Colonic mucosa (tissue), 4 donors: ENCODE data around the gene STXBP6. TPM values are rescaled to one million over a fixed set of nuclear protein-coding genes. Genes with fewer than 3 reads are reported as not detected.

ENCODE experiments used
- DNase-seq: peaks from one replicate; pipeline ENCODE4 v3.0.0-alpha.2; 2020
- H3K27ac ChIP-seq: fragments of 200-600 bp; one replicate; pipeline ENCODE4 v1.8.0; 2021
- H3K27me3 ChIP-seq: fragments of 200-600 bp; one replicate; pipeline ENCODE4 v1.8.0; 2021
- H3K36me3 ChIP-seq: fragments of 200-600 bp; one replicate; pipeline ENCODE4 v1.8.0; 2021
- H3K4me1 ChIP-seq: fragments of 200-600 bp; one replicate; pipeline ENCODE4 v1.8.0; 2021; ENCODE audit warnings: mild to moderate bottlenecking
- H3K4me3 ChIP-seq: fragments of 200-600 bp; one replicate; pipeline ENCODE4 v1.8.0; 2021
- H3K9ac ChIP-seq, 2 donors: one replicate each; pipeline ENCODE4 v1.7.0; 2013; ENCODE audit warnings: control low read depth in 2 of 2, low read depth in 2 of 2, low read length in 2 of 2
- H3K9me3 ChIP-seq: fragments of 200-600 bp; one replicate; pipeline ENCODE4 v1.8.0; 2021
- CTCF ChIP-seq: fragments of 200-600 bp; IDR thresholded peaks from one replicate; pipeline ENCODE4 v1.8.0; 2022; ENCODE audit warnings: antibody characterized with exemption, mild to moderate bottlenecking
- intact Hi-C: fragments of 100-400 bp; cut with DNase I; formaldehyde crosslinking; loops from one replicate; pipeline ENCODE4 v1.14.1; 2022
- total RNA-seq, 2 donors: library from RNA; stranded (reverse); fragmentation: NEBNext Ultra II Directional in 1 of 2; extraction: Animal tissue kit (Norgen Biotek cat#: 25700) in 1 of 2; gene quantifications; one replicate each; pipeline ENCODE4 v1.2.1, GENCODE V29; 2021
- donor health status: healthy.
- donor health status: DM: no; HTN: no; CAD: no.
- donor health status: DM: no; HTN: no; CAD: no.

The STXBP6 gene
- total RNA-seq, 2 donors from 2014 or later = 23.7 to 26.1 TPM

GRCh38 chr14:24834956-24835355 lies 215.0 kb downstream of the STXBP6 start:
- H3K9ac ChIP-seq = no peak overlapping the region
- no peaks in the 10 kb centered on the region for H3K36me3 ChIP-seq

GRCh38 chr14:24833385-24833784 lies 216.6 kb downstream of the STXBP6 start:
- DNase-seq = no peak
- H3K9ac ChIP-seq = no peak overlapping the region
- H3K27me3 ChIP-seq = no peaks in the 10 kb centered on the region
- TF ChIP-seq CTCF = no peak
- H3K36me3 ChIP-seq = no peaks in the 10 kb centered on the region
- H3K27ac ChIP-seq = no peak overlapping the region
- intact Hi-C loops = no loop called here
- no peaks in the 10 kb centered on the region for H3K9me3 ChIP-seq
- H3K4me3 ChIP-seq = no peak overlapping the region
- peaks cover 1% of the 10 kb centered on the region for H3K4me1 ChIP-seq

More at GRCh38 chr14:24834956-24835355, 215.0 kb downstream of the STXBP6 start:
- H3K4me3 ChIP-seq = no peak overlapping the region
- no peak for TF ChIP-seq CTCF
- no peak for DNase-seq
- no peaks in the 10 kb centered on the region for H3K27me3 ChIP-seq
- no peaks in the 10 kb centered on the region for H3K9me3 ChIP-seq
- peaks cover 4% of the 10 kb centered on the region for H3K4me1 ChIP-seq
- intact Hi-C loops = no loop called here
- H3K27ac ChIP-seq = no peak overlapping the region

- no peak for TF ChIP-seq CTCF
- intact Hi-C loops = no loop called here
- no peaks in the 10 kb centered on the region for H3K9me3 ChIP-seq
- no peak overlapping the region for H3K9ac ChIP-seq
- no peaks in the 10 kb centered on the region for H3K4me1 ChIP-seq
- no peak overlapping the region for H3K27ac ChIP-seq
- no peak overlapping the region for H3K4me3 ChIP-seq
- DNase-seq = no peak
- H3K36me3 ChIP-seq = no peaks in the 10 kb centered on the region
- no peaks in the 10 kb centered on the region for H3K27me3 ChIP-seq
Measured at GRCh38 chr14:24831677-24832076, 218.3 kb downstream of the STXBP6 start.

- DNase-seq = no peak
- Histone ChIP-seq H3K27ac (no peak overlapping the region), H3K9me3 (no peaks in the 10 kb centered on the region), H3K4me1 (no peaks in the 10 kb centered on the region), H3K9ac (no peak overlapping the region), H3K4me3 (no peak overlapping the region), H3K36me3 (no peaks in the 10 kb centered on the region), H3K27me3 (no peaks in the 10 kb centered on the region)
- intact Hi-C loops = no loop called here
- no peak for TF ChIP-seq CTCF
Measured at GRCh38 chr14:24829862-24830261, 220.1 kb downstream of the STXBP6 start.

GRCh38 chr14:24828486-24828885 lies 221.5 kb downstream of the STXBP6 start:
- Histone ChIP-seq H3K4me3 (no peak overlapping the region), H3K9ac (no peak overlapping the region), H3K36me3 (no peaks in the 10 kb centered on the region), H3K27ac (no peak overlapping the region), H3K4me1 (no peaks in the 10 kb centered on the region), H3K9me3 (no peaks in the 10 kb centered on the region), H3K27me3 (no peaks in the 10 kb centered on the region)
- no peak for TF ChIP-seq CTCF
- no peak for DNase-seq
- intact Hi-C loops = no loop called here

GRCh38 chr14:24826390-24826789 lies 223.6 kb downstream of the STXBP6 start:
- Histone ChIP-seq H3K27me3 (no peaks in the 10 kb centered on the region), H3K9ac (no peak overlapping the region), H3K4me1 (no peaks in the 10 kb centered on the region), H3K9me3 (no peaks in the 10 kb centered on the region), H3K27ac (no peak overlapping the region), H3K36me3 (no peaks in the 10 kb centered on the region), H3K4me3 (no peak overlapping the region)
- intact Hi-C loops = no loop called here
- TF ChIP-seq CTCF = no peak
- no peak for DNase-seq
